ENCODE data around the gene PBX1.

GRCh38 chr1:164588516-164589341 is 29.7 kb downstream of the PBX1 start:
- TF ChIP-seq, protein P1, sequence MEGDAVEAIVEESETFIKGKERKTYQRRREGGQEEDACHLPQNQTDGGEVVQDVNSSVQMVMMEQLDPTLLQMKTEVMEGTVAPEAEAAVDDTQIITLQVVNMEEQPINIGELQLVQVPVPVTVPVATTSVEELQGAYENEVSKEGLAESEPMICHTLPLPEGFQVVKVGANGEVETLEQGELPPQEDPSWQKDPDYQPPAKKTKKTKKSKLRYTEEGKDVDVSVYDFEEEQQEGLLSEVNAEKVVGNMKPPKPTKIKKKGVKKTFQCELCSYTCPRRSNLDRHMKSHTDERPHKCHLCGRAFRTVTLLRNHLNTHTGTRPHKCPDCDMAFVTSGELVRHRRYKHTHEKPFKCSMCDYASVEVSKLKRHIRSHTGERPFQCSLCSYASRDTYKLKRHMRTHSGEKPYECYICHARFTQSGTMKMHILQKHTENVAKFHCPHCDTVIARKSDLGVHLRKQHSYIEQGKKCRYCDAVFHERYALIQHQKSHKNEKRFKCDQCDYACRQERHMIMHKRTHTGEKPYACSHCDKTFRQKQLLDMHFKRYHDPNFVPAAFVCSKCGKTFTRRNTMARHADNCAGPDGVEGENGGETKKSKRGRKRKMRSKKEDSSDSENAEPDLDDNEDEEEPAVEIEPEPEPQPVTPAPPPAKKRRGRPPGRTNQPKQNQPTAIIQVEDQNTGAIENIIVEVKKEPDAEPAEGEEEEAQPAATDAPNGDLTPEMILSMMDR (IDR thresholded peaks at IDR 0.05; ENCODE audit: low read depth, low read length, poor library complexity, severe bottlenecking), result no peak
- no peak for TF ChIP-seq EZH2phosphoT487 (IDR thresholded peaks at IDR 0.05; ENCODE audit: borderline replicate concordance, low read length)

Measured in DOHH2 (cell line).